MM.1S (cell line): ENCODE results near the gene PSD2.

Experiments used
- DNase-seq: peaks from one replicate; pipeline ENCODE4 v3.0.0-alpha.2; 2015
- H2AFZ ChIP-seq: fragments of 300-600 bp; sonication (generic); 2 replicates; pipeline ENCODE4 v1.6.0; 2016; ENCODE audit warnings: antibody characterized with exemption, low read length
- H3F3A ChIP-seq: fragments of 300-600 bp; sonication (generic); 2 replicates; pipeline ENCODE4 v1.6.1; 2016; ENCODE audit warnings: mild to moderate bottlenecking, antibody characterized with exemption, low read length, moderate library complexity, mixed read lengths; ENCODE audit not compliant: insufficient read depth
- H3K27ac ChIP-seq: fragments of 300-600 bp; sonication (generic); 2 replicates; pipeline ENCODE4 v1.5.1; 2016; ENCODE audit warnings: mild to moderate bottlenecking, low read length
- H3K27me3 ChIP-seq: fragments of 300-600 bp; sonication (generic); replicated peaks from 2 replicates; pipeline ENCODE4 v1.6.0; 2016; ENCODE audit warnings: low read length; ENCODE audit not compliant: insufficient read depth
- H3K36me3 ChIP-seq: fragments of 300-600 bp; sonication (generic); replicated peaks from 2 replicates; pipeline ENCODE4 v1.6.1; 2016; ENCODE audit warnings: mild to moderate bottlenecking, low read length, mixed read lengths; ENCODE audit not compliant: insufficient read depth
- H3K4me1 ChIP-seq: fragments of 300-600 bp; sonication (generic); 2 replicates; pipeline ENCODE4 v1.6.1; 2016; ENCODE audit warnings: low read length, mixed read lengths
- H3K4me2 ChIP-seq: fragments of 300-600 bp; sonication (generic); 2 replicates; pipeline ENCODE4 v1.6.0; 2016; ENCODE audit warnings: low read depth, low read length
- H3K4me3 ChIP-seq: fragments of 300-600 bp; sonication (generic); 2 replicates; pipeline ENCODE4 v1.5.1; 2016; ENCODE audit warnings: low read length, mixed read lengths
- H3K79me2 ChIP-seq: fragments of 300-600 bp; sonication (generic); 2 replicates; pipeline ENCODE4 v1.6.1; 2016; ENCODE audit warnings: mixed run types, low read length, mixed read lengths
- H3K9ac ChIP-seq: fragments of 300-600 bp; sonication (generic); 2 replicates; pipeline ENCODE4 v1.6.1; 2016; ENCODE audit warnings: low read length, mixed read lengths
- H3K9me2 ChIP-seq: fragments of 300-600 bp; sonication (generic); replicated peaks from 2 replicates; pipeline ENCODE4 v1.6.1; 2016; ENCODE audit warnings: mild to moderate bottlenecking, low read length, mixed read lengths; ENCODE audit not compliant: insufficient read depth
- H3K9me3 ChIP-seq: fragments of 300-600 bp; sonication (generic); replicated peaks from 2 replicates; pipeline ENCODE4 v1.6.1; 2016; ENCODE audit warnings: mild to moderate bottlenecking, low read length, mixed read lengths; ENCODE audit not compliant: insufficient read depth
- H4K20me1 ChIP-seq: fragments of 300-600 bp; sonication (generic); 2 replicates; pipeline ENCODE4 v1.6.1; 2016; ENCODE audit warnings: mild to moderate bottlenecking, low read length, moderate library complexity, mixed read lengths; ENCODE audit not compliant: insufficient read depth
- CTCF ChIP-seq: fragments of 300-600 bp; sonication (generic); IDR thresholded peaks from 2 replicates; pipeline ENCODE4 v1.5.1; 2016; ENCODE audit warnings: antibody characterized with exemption, low read length, mixed read lengths
- EZH2 ChIP-seq: fragments of 300-600 bp; sonication (generic); optimal IDR thresholded peaks from 2 replicates; pipeline ENCODE3; 2017; ENCODE audit warnings: low read depth, mild to moderate bottlenecking, antibody characterized with exemption, low read length, mixed read lengths
- EZH2phosphoT487 ChIP-seq: fragments of 300-600 bp; sonication (generic); IDR thresholded peaks from 2 replicates; pipeline ENCODE4 v1.6.1; 2018; ENCODE audit warnings: antibody characterized with exemption, low read length

The PSD2 gene

GRCh38 chr5:139806111-139806510, 10.5 kb downstream of the PSD2 start:
- H3K36me3 ChIP-seq: no peaks in the 10 kb centered on the region
- H3F3A ChIP-seq: no peaks in the 10 kb centered on the region
- no peaks in the 10 kb centered on the region for H3K9me3 ChIP-seq
- H3K27ac ChIP-seq: no peak overlapping the region
- H4K20me1 ChIP-seq: no peaks in the 10 kb centered on the region
- H3K4me3 ChIP-seq: no peak overlapping the region
- H3K27me3 ChIP-seq: peaks cover 72% of the 10 kb centered on the region
- H3K4me1 ChIP-seq: no peaks in the 10 kb centered on the region
- H3K4me2 ChIP-seq: no peak overlapping the region
- no peaks in the 10 kb centered on the region for H3K79me2 ChIP-seq
- no peak for TF ChIP-seq EZH2phosphoT487
- TF ChIP-seq EZH2: no peak
- no peak for TF ChIP-seq CTCF
- no peak overlapping the region for H3K9ac ChIP-seq
- H3K9me2 ChIP-seq: no peaks in the 10 kb centered on the region
- DNase-seq: no peak
- no peak overlapping the region for H2AFZ ChIP-seq

GRCh38 chr5:139806726-139807646, 11.4 kb downstream of the PSD2 start:
- Histone ChIP-seq H3K9ac (no peak overlapping the region), H3F3A (no peaks in the 10 kb centered on the region), H3K9me3 (no peaks in the 10 kb centered on the region), H3K4me1 (no peaks in the 10 kb centered on the region), H3K27ac (no peak overlapping the region), H3K27me3 (peaks cover 69% of the 10 kb centered on the region), H3K9me2 (no peaks in the 10 kb centered on the region), H3K4me3 (no peak overlapping the region), H4K20me1 (no peaks in the 10 kb centered on the region), H3K79me2 (no peaks in the 10 kb centered on the region), H3K36me3 (no peaks in the 10 kb centered on the region), H3K4me2 (no peak overlapping the region), H2AFZ (no peak overlapping the region)
- TF ChIP-seq CTCF (no peak), EZH2phosphoT487 (no peak), EZH2 (no peak)
- no peak for DNase-seq

- Histone ChIP-seq H3K4me3 (no peak overlapping the region), H3K4me1 (no peaks in the 10 kb centered on the region), H3K27me3 (peaks cover 69% of the 10 kb centered on the region), H2AFZ (no peak overlapping the region), H3K79me2 (no peaks in the 10 kb centered on the region), H4K20me1 (no peaks in the 10 kb centered on the region), H3K4me2 (no peak overlapping the region), H3K9ac (no peak overlapping the region), H3K36me3 (no peaks in the 10 kb centered on the region), H3K27ac (no peak overlapping the region), H3F3A (no peaks in the 10 kb centered on the region), H3K9me3 (no peaks in the 10 kb centered on the region), H3K9me2 (no peaks in the 10 kb centered on the region)
- TF ChIP-seq CTCF (no peak), EZH2phosphoT487 (no peak), EZH2 (no peak)
- no peak for DNase-seq
Measured at GRCh38 chr5:139807647-139808030, 12.0 kb downstream of the PSD2 start.
